HG03045 (cell line): ENCODE measurements around the gene SLX9.

Source experiments
- ATAC-seq: cut with Tn5 transposase; IDR thresholded peaks from one replicate; pipeline ENCODE4 v1.9.1; 2021; ENCODE audit warnings: mild to moderate bottlenecking, moderate library complexity; ENCODE audit not compliant: unreplicated experiment

SLX9 gene

DNA sequence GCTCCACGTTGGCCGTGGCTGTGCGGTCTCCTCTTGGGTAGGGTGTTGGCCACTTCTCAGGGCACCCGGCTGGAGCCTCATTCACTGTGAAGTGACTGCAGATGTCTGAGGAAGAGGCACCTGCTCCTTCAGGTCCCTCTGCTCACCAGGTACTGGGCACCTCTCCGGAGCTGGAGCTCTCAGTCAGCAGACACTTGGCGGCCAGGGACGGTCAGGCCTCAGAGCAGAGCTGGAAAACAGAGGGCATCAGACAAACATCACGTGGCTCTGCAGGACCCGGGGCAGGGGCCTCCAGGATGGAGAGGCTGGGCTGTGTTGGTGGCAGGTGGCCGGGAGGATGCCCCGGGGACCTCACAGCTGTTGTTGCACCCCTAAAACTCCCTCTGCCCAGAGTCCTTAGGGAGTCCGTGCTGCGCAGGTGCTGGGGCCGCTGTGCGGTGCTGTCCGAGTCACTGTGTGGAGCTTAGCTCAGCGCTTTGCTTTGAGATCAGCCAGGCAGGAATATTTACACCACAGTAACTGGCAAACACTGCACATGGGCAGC is 59.7 kb downstream of the SLX9 start:
- ATAC-seq: no peak

- ATAC-seq: no peak
Measured at GRCh38 chr21:44999972-45000636, 60.3 kb downstream of the SLX9 start.

DNA sequence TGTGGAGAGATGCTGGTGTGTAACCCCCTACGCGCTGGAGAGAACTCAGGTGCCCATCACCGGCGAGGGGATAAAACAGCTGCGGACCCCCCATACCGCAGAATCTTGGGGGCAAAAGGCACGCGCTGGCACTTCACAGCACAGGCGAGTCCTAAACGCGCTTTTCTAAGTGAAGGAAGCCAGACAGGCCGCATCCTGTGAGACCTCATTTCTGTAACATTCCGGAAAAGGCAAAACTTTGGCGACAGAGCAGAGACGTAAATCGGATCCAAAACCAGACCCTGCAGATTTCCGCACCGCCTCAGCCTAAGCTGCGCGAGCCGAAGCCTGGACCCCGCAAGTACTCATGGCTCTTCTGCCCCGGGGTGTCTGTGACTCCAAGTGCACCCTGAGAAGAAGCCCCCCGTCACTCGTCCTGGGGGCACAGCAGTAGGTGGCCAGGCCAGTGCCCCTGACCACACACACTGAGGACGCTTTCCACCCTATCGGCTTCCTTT is 60.9 kb downstream of the SLX9 start:
- no peak for ATAC-seq

- ATAC-seq: no peak
Measured at GRCh38 chr21:45001134-45002095, 61.6 kb downstream of the SLX9 start.

DNA sequence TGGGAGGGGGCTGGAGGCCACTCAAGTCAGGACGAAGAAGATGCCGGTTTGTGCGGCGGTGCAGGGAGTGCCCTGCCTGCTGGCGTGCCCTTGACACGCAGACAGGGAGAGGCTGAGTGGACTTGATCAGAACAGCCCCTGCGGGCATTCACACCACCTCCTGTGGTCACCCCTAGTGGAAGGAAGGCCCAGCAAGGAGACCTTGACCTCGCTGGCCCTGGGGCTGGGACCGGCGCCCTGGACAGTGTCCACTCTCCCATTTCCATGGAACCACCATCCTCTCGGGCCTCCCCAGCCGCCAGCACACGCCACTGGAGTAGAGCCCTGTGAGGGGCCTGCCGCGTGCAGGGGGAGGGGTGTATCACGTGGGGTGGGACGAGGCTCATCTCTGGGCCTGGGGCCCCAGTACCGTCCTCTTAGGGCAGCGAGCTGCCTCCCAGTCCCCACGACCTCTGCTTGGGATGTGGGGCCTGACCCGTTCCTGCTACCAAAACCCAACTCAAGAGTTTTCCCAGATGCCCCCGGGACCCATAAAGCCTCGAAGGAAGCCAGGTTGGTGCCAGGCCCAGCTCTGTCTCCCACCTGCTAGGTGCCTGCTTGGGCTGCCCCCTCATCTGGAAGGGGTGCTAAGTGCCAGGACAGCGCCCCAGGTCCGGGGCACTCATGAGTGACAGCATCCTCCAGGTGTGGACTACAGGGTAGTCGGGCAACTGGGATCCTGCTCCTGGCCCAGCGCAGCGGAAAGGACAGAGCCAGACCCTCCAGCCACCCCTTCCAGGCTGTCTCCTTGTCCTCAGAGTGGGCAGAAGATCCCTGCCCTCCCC is 62.8 kb downstream of the SLX9 start:
- ATAC-seq: no peak

GRCh38 chr21:45003331-45004058 is 63.7 kb downstream of the SLX9 start:
- no peak for ATAC-seq

- ATAC-seq: no peak
Measured at GRCh38 chr21:45004059-45004422, 64.2 kb downstream of the SLX9 start.

DNA sequence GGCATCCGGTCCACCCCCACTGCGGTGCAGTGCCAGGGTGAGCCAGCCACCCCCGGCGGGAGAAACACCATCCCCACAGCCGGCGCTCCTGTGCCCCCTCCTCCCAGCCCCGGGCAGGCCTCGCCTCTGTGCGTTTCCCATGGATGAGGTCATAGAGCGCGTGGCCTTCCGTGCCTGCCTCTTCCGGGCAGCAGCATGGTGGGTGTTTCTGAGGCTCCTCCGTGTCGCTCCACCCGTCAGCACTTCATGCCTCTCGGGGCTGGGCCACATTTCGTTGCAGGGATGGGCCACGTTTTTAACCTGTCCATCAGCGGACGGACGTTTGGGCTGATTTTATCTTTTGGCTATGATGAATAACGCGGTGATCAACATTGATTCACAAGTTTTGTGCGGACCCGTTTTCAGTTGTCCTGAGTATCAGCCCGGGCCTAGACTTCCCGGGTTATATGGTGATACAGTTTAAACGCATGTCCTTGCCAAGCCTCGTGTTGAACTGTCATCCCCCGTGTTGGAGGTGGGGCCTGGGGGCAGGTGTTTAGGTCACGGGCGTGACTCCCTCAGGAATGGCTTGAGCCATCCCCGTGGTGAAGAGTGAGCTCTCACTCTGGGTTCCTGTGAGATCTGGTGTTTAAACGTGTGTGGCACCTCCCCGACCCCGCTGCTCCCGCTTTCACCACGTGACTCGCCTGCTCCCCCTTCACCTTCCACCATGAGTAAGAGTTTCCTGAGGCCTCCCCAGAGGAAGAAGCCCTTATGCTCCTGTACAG is 64.8 kb downstream of the SLX9 start:
- no peak for ATAC-seq

DNA sequence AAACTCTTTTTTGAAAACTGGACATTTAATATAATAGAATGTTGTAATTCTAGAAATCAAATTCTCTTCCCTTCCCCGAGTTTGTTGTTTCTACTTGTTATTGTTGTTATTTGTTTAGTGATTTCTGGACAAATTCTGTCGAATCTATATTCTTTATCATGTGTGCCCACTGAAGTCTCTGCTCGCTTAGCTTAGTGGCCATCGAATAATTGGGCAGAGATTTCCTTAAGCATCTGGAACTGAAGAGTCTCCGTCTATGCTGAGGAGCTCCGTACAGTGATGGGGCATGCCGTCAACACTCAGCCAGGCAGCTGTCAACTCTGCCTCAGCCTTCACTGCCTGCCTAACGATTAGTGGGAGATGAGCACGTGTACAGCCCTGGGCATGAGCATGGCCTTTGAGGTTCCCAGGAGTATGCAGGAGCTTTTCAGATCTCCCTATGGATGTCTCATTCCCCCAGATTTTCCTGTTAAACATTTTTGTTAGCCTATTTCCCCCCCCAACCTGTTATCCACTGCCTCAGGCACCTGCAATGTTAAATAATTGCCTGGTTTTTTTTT is 66.8 kb downstream of the SLX9 start:
- no peak for ATAC-seq

DNA sequence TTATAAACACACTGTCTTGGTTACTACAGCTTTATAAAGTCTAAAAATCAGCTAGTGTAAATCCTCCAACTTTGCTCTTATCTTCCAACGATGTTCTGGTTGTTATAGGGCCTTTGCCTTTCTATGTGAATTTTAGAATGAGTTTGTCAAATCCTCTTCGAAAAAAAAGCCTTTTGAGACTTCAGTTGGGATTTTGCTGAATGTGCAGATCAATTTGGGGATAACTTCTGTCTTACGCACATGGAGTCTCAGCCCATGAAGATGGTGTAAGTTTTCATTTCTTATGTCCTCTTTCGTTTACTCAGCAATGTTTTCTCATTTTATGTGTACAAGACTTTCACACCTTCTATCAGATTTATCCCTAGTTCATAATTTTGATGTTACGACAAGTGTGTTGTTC is 69.8 kb downstream of the SLX9 start:
- no peak for ATAC-seq

DNA sequence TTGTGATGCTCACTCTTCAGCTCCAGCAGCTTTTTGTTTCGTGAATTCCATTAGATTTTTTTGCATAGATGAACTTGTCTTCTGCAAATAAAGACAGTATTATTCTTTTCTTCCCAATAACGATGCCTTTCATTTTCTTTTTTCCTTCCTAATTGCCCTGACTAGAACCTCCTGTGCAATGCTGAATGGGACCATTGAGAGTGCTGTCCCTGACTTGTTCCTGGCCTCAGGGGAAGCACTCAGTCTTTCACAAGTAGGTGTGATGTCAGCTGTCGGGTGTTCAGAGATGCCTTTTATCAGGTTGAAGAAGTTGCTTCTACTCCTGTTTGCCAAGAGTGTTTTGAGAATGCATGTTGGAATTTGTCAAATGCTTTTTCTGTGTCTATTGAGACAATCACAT is 70.3 kb downstream of the SLX9 start:
- no peak for ATAC-seq

GRCh38 chr21:45010860-45011259 is 71.0 kb downstream of the SLX9 start:
- ATAC-seq: no peak

DNA sequence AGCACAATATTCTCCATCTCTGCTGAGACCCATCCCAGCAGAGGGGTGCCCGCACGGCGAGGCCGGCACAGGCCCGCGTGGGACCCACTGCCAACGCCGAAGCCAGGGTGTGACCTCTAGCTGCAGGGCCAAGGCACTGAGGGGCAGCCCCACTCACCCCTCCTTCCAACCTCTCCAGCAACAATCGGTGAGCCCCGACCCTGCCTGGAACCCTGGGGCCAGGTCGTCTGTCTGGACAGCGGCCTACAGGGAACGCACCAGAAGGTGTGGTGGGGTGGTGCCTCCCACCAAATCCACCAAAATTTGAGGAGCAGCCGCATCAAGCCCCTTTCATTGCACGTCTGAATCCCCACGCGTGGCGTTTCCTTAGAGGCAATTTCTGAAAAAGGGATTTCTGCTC is 71.6 kb downstream of the SLX9 start:
- ATAC-seq: no peak

DNA sequence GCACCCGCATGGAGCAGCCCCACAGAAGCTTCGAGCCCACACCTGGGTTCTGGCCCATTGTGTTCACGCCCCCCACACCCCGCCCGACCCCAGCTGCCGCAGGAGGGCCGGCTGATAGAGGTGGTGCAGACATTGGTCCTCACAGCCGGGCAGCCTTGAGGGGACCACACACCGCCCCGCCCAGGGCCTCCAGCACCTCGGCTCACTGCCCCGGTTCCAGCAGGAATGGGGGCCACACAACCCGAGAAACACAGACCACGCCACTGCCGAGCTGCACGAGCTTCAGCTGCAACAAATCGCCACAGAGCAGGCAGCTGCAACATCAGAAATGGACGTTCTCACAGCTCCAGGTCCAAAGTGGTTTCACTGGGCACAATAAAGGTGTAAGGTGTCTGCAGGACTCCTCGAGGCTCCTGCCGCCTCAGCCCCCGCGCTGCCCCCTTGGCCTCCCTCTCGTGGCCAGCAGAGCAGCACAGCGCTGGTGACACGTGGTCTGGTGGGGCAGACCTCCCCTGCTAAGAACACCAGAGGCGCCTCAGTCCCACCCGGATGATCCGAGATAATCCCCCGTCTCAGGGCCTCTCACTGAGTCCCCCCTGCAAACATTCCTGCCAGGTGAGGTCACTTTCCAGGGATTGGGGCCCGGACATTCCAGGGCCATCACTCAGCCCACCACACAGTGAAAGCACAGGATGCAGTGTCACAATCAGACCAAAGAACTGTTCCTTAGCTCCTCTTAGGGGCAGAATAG is 72.3 kb downstream of the SLX9 start:
- ATAC-seq: no peak

DNA sequence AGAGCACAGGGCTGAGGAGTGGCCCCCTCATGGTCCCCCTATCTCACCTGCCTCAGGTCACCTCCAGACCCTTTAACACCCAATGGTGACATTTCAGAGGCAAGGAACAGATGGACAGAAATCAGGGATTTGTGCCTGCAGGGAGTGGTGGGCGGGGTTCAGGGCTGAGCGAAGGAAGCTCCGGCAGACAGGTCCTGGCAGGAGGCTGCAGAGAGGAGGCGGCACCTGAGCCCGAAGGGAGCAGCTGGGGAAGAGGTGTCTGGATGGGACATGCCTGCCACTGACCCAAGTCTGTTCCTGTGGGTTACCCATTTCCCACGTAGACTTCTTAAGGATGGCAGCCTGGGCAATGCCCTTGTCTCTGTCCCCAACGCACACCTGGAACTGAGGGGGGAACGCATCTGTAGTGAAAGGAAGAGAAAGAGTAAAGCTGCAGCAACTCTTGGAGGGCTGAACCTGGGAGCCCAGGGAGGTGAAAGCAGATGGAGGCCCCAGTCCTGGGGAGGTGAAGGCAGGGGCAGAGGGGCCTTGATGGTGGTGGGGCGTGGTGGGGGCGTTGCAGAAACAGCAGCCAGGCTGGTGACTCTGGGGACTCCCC is 72.9 kb downstream of the SLX9 start:
- no peak for ATAC-seq

GRCh38 chr21:45013260-45013841 is 73.5 kb downstream of the SLX9 start:
- no peak for ATAC-seq

- no peak for ATAC-seq
Measured at GRCh38 chr21:45014747-45015468, 75.1 kb downstream of the SLX9 start.
